ENCODE measurements around the gene CDYL2.

GRCh38 chr16:80744856-80745255 lies 59.5 kb downstream of the CDYL2 start:
- TF ChIP-seq, protein P1, sequence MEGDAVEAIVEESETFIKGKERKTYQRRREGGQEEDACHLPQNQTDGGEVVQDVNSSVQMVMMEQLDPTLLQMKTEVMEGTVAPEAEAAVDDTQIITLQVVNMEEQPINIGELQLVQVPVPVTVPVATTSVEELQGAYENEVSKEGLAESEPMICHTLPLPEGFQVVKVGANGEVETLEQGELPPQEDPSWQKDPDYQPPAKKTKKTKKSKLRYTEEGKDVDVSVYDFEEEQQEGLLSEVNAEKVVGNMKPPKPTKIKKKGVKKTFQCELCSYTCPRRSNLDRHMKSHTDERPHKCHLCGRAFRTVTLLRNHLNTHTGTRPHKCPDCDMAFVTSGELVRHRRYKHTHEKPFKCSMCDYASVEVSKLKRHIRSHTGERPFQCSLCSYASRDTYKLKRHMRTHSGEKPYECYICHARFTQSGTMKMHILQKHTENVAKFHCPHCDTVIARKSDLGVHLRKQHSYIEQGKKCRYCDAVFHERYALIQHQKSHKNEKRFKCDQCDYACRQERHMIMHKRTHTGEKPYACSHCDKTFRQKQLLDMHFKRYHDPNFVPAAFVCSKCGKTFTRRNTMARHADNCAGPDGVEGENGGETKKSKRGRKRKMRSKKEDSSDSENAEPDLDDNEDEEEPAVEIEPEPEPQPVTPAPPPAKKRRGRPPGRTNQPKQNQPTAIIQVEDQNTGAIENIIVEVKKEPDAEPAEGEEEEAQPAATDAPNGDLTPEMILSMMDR (IDR thresholded peaks at IDR 0.05), result no peak
- no peak for TF ChIP-seq POLR2AphosphoS5 (IDR thresholded peaks at IDR 0.05)
